Right cardiac atrium (tissue), 5 donors: ENCODE results near the gene REC8. TPM values are rescaled to one million over a fixed set of nuclear protein-coding genes. Genes with fewer than 3 reads are reported as not detected.

Experiments used
- ATAC-seq, 2 donors: fragments of 200-7000 bp; cut with Tn5 transposase; one replicate each; pipeline versions ENCODE4 v1.8.0 to v1.9.1; 2020; ENCODE audit warnings: moderate library complexity in 2 of 2, mild to moderate bottlenecking in 1 of 2
- DNase-seq, 3 donors: peaks; one replicate each; pipeline ENCODE4 v3.0.0-alpha.2; 2020
- H3K27ac ChIP-seq: one replicate; pipeline ENCODE4 v1.5.1; 2013; ENCODE audit warnings: mild to moderate bottlenecking, low read length, control low read depth, moderate library complexity
- H3K27me3 ChIP-seq: one replicate; pipeline ENCODE4 v1.6.1; 2013; ENCODE audit not compliant: control insufficient read depth, insufficient read depth
- H3K4me1 ChIP-seq: one replicate; pipeline ENCODE4 v1.6.1; 2013; ENCODE audit warnings: low read length; ENCODE audit not compliant: control insufficient read depth, insufficient read depth
- H3K4me3 ChIP-seq: one replicate; pipeline ENCODE4 v1.5.1; 2013; ENCODE audit warnings: low read length, control low read depth
- H3K9me3 ChIP-seq: one replicate; pipeline ENCODE4 v1.6.1; 2013; ENCODE audit warnings: low read length; ENCODE audit not compliant: control insufficient read depth
- WGBS: extraction: QIAGEN DNeasy Blood & Tissue Kit; methylation state at CpG from one replicate; pipeline ENCODE4 v1.1.7; 2013; 5-methylcytosine and 5-hydroxymethylcytosine counted together
- intact Hi-C, 4 donors: fragments of 100-400 bp; cut with DNase I; formaldehyde crosslinking; loops; one replicate each; pipeline versions ENCODE4 v1.11.0 to v1.14.0; 2022 to 2023
- microRNA-seq, 2 donors: library from miRNA; unstranded; fragments of <30 nt; microRNA quantifications; one replicate each; pipeline ENCODE4 v1.2.0, GENCODE V29; 2020 to 2021
- polyA plus RNA-seq: library from polyadenylated mRNA; stranded (reverse); fragments of 200-250 nt; gene quantifications from one replicate; pipeline ENCODE4 v1.2.3, GENCODE V29; 2013
- total RNA-seq, 4 donors: library from RNA; stranded (reverse); fragmentation: NEBNext Ultra II Directional; extraction: Animal tissue kit (Norgen Biotek cat#: 25700); gene quantifications; one replicate each; pipeline ENCODE4 v1.2.1, GENCODE V29; 2021
- donor health status: healthy with polysubstance abuse.
- donor health status: DM: no; HTN: yes; CAD: no.
- donor health status: DM: no; HTN: no; CAD: no.
- donor health status: DM: no; HTN: yes; CAD: no; lungs with severe emphysema.
- donor health status: DM: yes; HTN: yes; CAD: no.

REC8 gene
- total and polyA plus RNA-seq, 5 donors = 1.9 to 5.8 (median 3.5) TPM

- Histone ChIP-seq H3K4me3 (no peak overlapping the region), H3K4me1 (peaks cover 2% of the 10 kb centered on the region), H3K9me3 (no peaks in the 10 kb centered on the region), H3K27ac (no peak overlapping the region), H3K27me3 (no peaks in the 10 kb centered on the region)
- 76% methylated on average over 1 of the region's 1 CpG for WGBS
- ATAC-seq (no peak), DNase-seq (no peak)
- intact Hi-C loops = no loop called here
Observed at GRCh38 chr14:24226473-24226872, 54.6 kb downstream of the REC8 start.

- intact Hi-C loops = no loop called here
- 0% methylated on average over 1 of the region's 1 CpG for WGBS
- Histone ChIP-seq H3K9me3 (no peaks in the 10 kb centered on the region), H3K4me3 (no peak overlapping the region), H3K27me3 (no peaks in the 10 kb centered on the region), H3K4me1 (peaks cover 6% of the 10 kb centered on the region), H3K27ac (no peak overlapping the region)
- no peak for ATAC-seq
- DNase-seq = no peak
Observed at GRCh38 chr14:24228902-24229301, 57.0 kb downstream of the REC8 start.

Small RNAs within 50 kb of the gene (microRNA-seq; reads per million reads assigned to microRNA genes)
- gene MIR7703 = 0 reads per million in 2 donors

Other genes starting within 250 kb of the REC8 start
Only the 30 nearest of the 32 such genes appear.
- 10 to 100 TPM; 15.5 to 23.6 (median 20.5) TPM for gene DHRS4L2, start 183.2 kb upstream of the REC8 start, total RNA-seq
- 44.2 TPM for gene DHRS4L2, start 183.2 kb upstream of the REC8 start, polyA plus RNA-seq
- under 1 TPM; 0.17 to 0.45 (median 0.17) TPM for gene CARMIL3, start 120.1 kb upstream of the REC8 start, total RNA-seq
- gene CARMIL3, start 120.1 kb upstream of the REC8 start, polyA plus RNA-seq = 0.18 TPM
- gene CPNE6, start 100.5 kb upstream of the REC8 start, total RNA-seq = under 1 TPM in 1 of 4 donors, not detected in 3; 0.14 TPM
- gene CPNE6, start 100.5 kb upstream of the REC8 start, polyA plus RNA-seq = 0.16 TPM
- 10 to 100 TPM in 1 of 4 donors, 1 to 10 TPM in 3; 4.0 to 11.0 (median 5.3) TPM for gene PCK2, start 77.8 kb upstream of the REC8 start, total RNA-seq
- 3.5 TPM for gene PCK2, start 77.8 kb upstream of the REC8 start, polyA plus RNA-seq
- 10 to 100 TPM; 50.6 to 70.7 (median 62.6) TPM for gene DCAF11, start 57.3 kb upstream of the REC8 start, total RNA-seq
- gene DCAF11, start 57.3 kb upstream of the REC8 start, polyA plus RNA-seq = 33.1 TPM
- gene NRL, start 57.1 kb upstream of the REC8 start, total RNA-seq = 1 to 10 TPM in 3 of 4 donors, under 1 TPM in 1; 0.79 to 2.9 (median 2.4) TPM
- 2.6 TPM for gene NRL, start 57.1 kb upstream of the REC8 start, polyA plus RNA-seq
- 100 to 1,000 TPM in 3 of 4 donors, 10 to 100 TPM in 1; 87.4 to 178 (median 134) TPM for gene FITM1, start 41.4 kb upstream of the REC8 start, total RNA-seq
- 224 TPM for gene FITM1, start 41.4 kb upstream of the REC8 start, polyA plus RNA-seq
- gene PSME1, start 35.9 kb upstream of the REC8 start, total RNA-seq = 100 to 1,000 TPM in 3 of 4 donors, 10 to 100 TPM in 1; 99.8 to 112 (median 103) TPM
- gene PSME1, start 35.9 kb upstream of the REC8 start, polyA plus RNA-seq = 141 TPM
- 10 to 100 TPM; 17.2 to 18.9 (median 18.1) TPM for gene EMC9, start 30.5 kb upstream of the REC8 start, total RNA-seq
- gene EMC9, start 30.5 kb upstream of the REC8 start, polyA plus RNA-seq = 21.2 TPM
- 10 to 100 TPM; 62.7 to 90.6 (median 67.6) TPM for gene PSME2, start 25.5 kb upstream of the REC8 start, total RNA-seq
- gene PSME2, start 25.5 kb upstream of the REC8 start, polyA plus RNA-seq = 102 TPM
- 10 to 100 TPM; 29.2 to 48.4 (median 42.6) TPM for gene RNF31, start 24.6 kb upstream of the REC8 start, total RNA-seq
- gene RNF31, start 24.6 kb upstream of the REC8 start, polyA plus RNA-seq = 27.6 TPM
- 100 to 1,000 TPM in 1 of 4 donors, 10 to 100 TPM in 3; 47.5 to 103 (median 59.0) TPM for gene IRF9, start 10.8 kb upstream of the REC8 start, total RNA-seq
- gene IRF9, start 10.8 kb upstream of the REC8 start, polyA plus RNA-seq = 44.5 TPM
- gene IPO4, start 16.7 kb downstream of the REC8 start, total RNA-seq = 10 to 100 TPM; 10.2 to 22.5 (median 12.1) TPM
- 4.1 TPM for gene IPO4, start 16.7 kb downstream of the REC8 start, polyA plus RNA-seq
- 10 to 100 TPM; 26.4 to 37.6 (median 30.4) TPM for gene TM9SF1, start 23.4 kb downstream of the REC8 start, total RNA-seq
- gene TM9SF1, start 23.4 kb downstream of the REC8 start, polyA plus RNA-seq = 14.8 TPM
- gene TSSK4, start 33.6 kb downstream of the REC8 start, total RNA-seq = under 1 TPM in 2 of 4 donors, not detected in 2; 0.18 to 0.37 TPM
- not detected for gene TSSK4, start 33.6 kb downstream of the REC8 start, polyA plus RNA-seq
- gene CHMP4A, start 41.4 kb downstream of the REC8 start, total RNA-seq = 10 to 100 TPM; 35.2 to 49.3 (median 39.5) TPM
- 56.3 TPM for gene CHMP4A, start 41.4 kb downstream of the REC8 start, polyA plus RNA-seq
- gene MDP1, start 44.0 kb downstream of the REC8 start, total RNA-seq = 10 to 100 TPM; 15.7 to 21.8 (median 18.8) TPM
- 26.8 TPM for gene MDP1, start 44.0 kb downstream of the REC8 start, polyA plus RNA-seq
- gene NEDD8, start 60.3 kb downstream of the REC8 start, total RNA-seq = 100 to 1,000 TPM; 167 to 190 (median 183) TPM
- gene NEDD8, start 60.3 kb downstream of the REC8 start, polyA plus RNA-seq = 302 TPM
- gene GMPR2, start 60.8 kb downstream of the REC8 start, total RNA-seq = 10 to 100 TPM; 32.4 to 45.4 (median 34.6) TPM
- 30.3 TPM for gene GMPR2, start 60.8 kb downstream of the REC8 start, polyA plus RNA-seq
- 10 to 100 TPM; 38.9 to 45.9 (median 45.3) TPM for gene TINF2, start 70.5 kb downstream of the REC8 start, total RNA-seq
- 23.0 TPM for gene TINF2, start 70.5 kb downstream of the REC8 start, polyA plus RNA-seq
- gene TGM1, start 91.1 kb downstream of the REC8 start, total RNA-seq = 1 to 10 TPM in 1 of 4 donors, under 1 TPM in 3; 0.36 to 2.0 (median 0.58) TPM
- 0.16 TPM for gene TGM1, start 91.1 kb downstream of the REC8 start, polyA plus RNA-seq
- 10 to 100 TPM; 18.1 to 21.4 (median 20.8) TPM for gene RABGGTA, start 99.5 kb downstream of the REC8 start, total RNA-seq
- 20.7 TPM for gene RABGGTA, start 99.5 kb downstream of the REC8 start, polyA plus RNA-seq
- gene DHRS1, start 127.7 kb downstream of the REC8 start, total RNA-seq = 10 to 100 TPM in 2 of 4 donors, 1 to 10 TPM in 2; 5.9 to 12.0 (median 10.4) TPM
- 7.2 TPM for gene DHRS1, start 127.7 kb downstream of the REC8 start, polyA plus RNA-seq
- gene NOP9, start 127.8 kb downstream of the REC8 start, total RNA-seq = 10 to 100 TPM; 19.2 to 20.3 (median 19.6) TPM
- gene NOP9, start 127.8 kb downstream of the REC8 start, polyA plus RNA-seq = 9.6 TPM
- 1 to 10 TPM; 5.8 to 8.5 (median 6.9) TPM for gene CIDEB, start 135.9 kb downstream of the REC8 start, total RNA-seq
- 3.6 TPM for gene CIDEB, start 135.9 kb downstream of the REC8 start, polyA plus RNA-seq
- 1 to 10 TPM; 1.2 to 2.1 (median 1.4) TPM for gene LTB4R2, start 138.1 kb downstream of the REC8 start, total RNA-seq
- 0.66 TPM for gene LTB4R2, start 138.1 kb downstream of the REC8 start, polyA plus RNA-seq
- 1 to 10 TPM; 2.2 to 3.1 (median 2.4) TPM for gene LTB4R, start 139.4 kb downstream of the REC8 start, total RNA-seq
- 1.6 TPM for gene LTB4R, start 139.4 kb downstream of the REC8 start, polyA plus RNA-seq
- gene ADCY4, start 163.0 kb downstream of the REC8 start, total RNA-seq = 10 to 100 TPM; 24.1 to 45.3 (median 32.8) TPM
- gene ADCY4, start 163.0 kb downstream of the REC8 start, polyA plus RNA-seq = 33.4 TPM
- 1 to 10 TPM; 2.9 to 7.0 (median 6.4) TPM for gene RIPK3, start 167.9 kb downstream of the REC8 start, total RNA-seq
- 3.8 TPM for gene RIPK3, start 167.9 kb downstream of the REC8 start, polyA plus RNA-seq
- gene NFATC4, start 196.1 kb downstream of the REC8 start, total RNA-seq = 10 to 100 TPM; 15.7 to 40.0 (median 31.0) TPM
- gene NFATC4, start 196.1 kb downstream of the REC8 start, polyA plus RNA-seq = 25.8 TPM